Activated CD8-positive, alpha-beta T cell treated with anti-CD3 and anti-CD28 coated beads for 36 hours (primary cell): ENCODE results near the gene CCDC183. TPM values are rescaled to one million over a fixed set of nuclear protein-coding genes. Genes with fewer than 3 reads are reported as not detected.

Experiments used
- ATAC-seq: fragments of 200-7000 bp; cut with Tn5 transposase; one replicate; pipeline ENCODE4 v1.10.0; 2021; ENCODE audit warnings: mild to moderate bottlenecking, moderate library complexity
- CTCF ChIA-PET: fragments of 350-600 bp; sonication (Branson Sonifier 250); formaldehyde crosslinking; loops from one replicate; lab custom pipeline; 2021; ENCODE audit warnings: antibody characterized with exemption; lab: Charles Lee
- POLR2A ChIA-PET: fragments of 350-600 bp; sonication (Branson Sonifier 250); formaldehyde crosslinking; loops from one replicate; lab custom pipeline; 2021; ENCODE audit warnings: antibody characterized with exemption; lab: Charles Lee
- DNase-seq: peaks from one replicate; pipeline ENCODE4 v3.0.0-alpha.2; 2020
- H3K27ac Mint-ChIP-seq: one replicate; pipeline ENCODE4 v1.8.0; 2021; ENCODE audit warnings: mild to moderate bottlenecking, mixed read lengths
- H3K27me3 Mint-ChIP-seq: one replicate; pipeline ENCODE4 v1.8.0; 2021; ENCODE audit warnings: mixed read lengths
- H3K36me3 Mint-ChIP-seq: one replicate; pipeline ENCODE4 v1.8.0; 2021; ENCODE audit warnings: low read depth, mixed read lengths
- H3K4me1 Mint-ChIP-seq: one replicate; pipeline ENCODE4 v1.8.0; 2021; ENCODE audit warnings: low read depth, mixed read lengths
- H3K4me3 Mint-ChIP-seq: one replicate; pipeline ENCODE4 v1.8.0; 2021; ENCODE audit warnings: mild to moderate bottlenecking, moderate library complexity, mixed read lengths
- H3K9me3 Mint-ChIP-seq: one replicate; pipeline ENCODE4 v1.8.0; 2021; ENCODE audit warnings: mixed read lengths
- intact Hi-C: fragments of 100-400 bp; cut with micrococcal nuclease; formaldehyde crosslinking; loops from one replicate; pipeline ENCODE4 v1.10.0; 2022
- total RNA-seq, 2 experiments: library from RNA; stranded (reverse); gene quantifications; one replicate each; pipeline ENCODE4 v1.2.3, GENCODE V29; 2021
- TF ChIP-seq, protein P1 (sequence below): fragments of 200-600 bp; IDR thresholded peaks from one replicate; pipeline ENCODE4 v1.8.0; 2022; ENCODE audit warnings: antibody characterized with exemption, mild to moderate bottlenecking

The CCDC183 gene
- total RNA-seq, 2 experiments from 2014 or later: 0.20 to 0.34 TPM

DNA sequence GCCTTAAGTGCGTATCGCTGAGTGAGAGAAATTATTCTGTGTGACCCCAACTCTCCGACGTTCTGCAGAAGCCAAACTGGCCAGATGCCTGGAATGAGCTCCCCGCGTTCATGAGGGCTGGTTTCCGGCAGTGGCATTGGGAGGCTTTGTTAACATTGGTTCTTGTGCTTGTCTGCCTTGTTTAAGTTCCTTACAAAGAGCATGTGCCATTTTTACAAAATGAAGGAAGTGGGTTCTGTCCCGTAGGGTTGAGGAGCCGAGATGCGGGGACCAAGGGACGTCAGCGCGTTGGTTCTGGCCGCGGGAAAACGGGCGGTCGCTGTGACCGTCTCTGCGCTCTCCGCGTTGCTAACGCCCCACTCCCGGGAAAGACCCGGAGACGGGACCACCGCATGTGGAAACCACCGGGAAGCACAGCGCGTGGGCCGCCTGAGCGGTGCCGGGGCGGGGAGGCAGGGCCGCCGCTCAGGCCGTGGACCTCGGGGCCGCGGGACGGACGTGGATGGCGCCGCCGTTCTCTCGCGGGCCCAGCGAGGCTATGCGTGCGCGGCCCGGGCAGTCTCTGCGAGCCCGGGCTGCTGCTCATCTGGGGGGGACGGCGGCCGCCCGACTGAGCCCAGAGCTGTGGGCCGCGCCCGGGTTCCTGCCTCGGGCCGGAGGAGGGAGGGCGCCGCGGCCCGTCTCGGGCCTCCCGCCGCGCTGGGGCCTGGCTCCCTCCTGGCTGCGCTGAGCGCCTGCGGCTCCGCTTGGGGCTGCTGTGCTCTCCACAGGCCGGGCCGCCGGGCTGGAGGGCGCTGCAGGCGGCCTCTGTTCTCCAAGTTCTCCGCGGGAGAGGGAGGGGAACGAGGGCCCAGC lies 25.1 kb downstream of the CCDC183 start:
- ATAC-seq (no peak), DNase-seq (no peak)
- POLR2A ChIA-PET: interaction anchor here (0.7 kb wide), 1 partner anchor 12 kb away, joined by 3 read pairs; no protein-coding TSS in a partner anchor
- H3K27me3 Mint-ChIP-seq: no peaks in the 10 kb centered on the region
- TF ChIP-seq, protein P1, sequence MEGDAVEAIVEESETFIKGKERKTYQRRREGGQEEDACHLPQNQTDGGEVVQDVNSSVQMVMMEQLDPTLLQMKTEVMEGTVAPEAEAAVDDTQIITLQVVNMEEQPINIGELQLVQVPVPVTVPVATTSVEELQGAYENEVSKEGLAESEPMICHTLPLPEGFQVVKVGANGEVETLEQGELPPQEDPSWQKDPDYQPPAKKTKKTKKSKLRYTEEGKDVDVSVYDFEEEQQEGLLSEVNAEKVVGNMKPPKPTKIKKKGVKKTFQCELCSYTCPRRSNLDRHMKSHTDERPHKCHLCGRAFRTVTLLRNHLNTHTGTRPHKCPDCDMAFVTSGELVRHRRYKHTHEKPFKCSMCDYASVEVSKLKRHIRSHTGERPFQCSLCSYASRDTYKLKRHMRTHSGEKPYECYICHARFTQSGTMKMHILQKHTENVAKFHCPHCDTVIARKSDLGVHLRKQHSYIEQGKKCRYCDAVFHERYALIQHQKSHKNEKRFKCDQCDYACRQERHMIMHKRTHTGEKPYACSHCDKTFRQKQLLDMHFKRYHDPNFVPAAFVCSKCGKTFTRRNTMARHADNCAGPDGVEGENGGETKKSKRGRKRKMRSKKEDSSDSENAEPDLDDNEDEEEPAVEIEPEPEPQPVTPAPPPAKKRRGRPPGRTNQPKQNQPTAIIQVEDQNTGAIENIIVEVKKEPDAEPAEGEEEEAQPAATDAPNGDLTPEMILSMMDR: no peak
- H3K27ac Mint-ChIP-seq: no peak overlapping the region
- intact Hi-C loops: no loop called here
- H3K4me3 Mint-ChIP-seq: no peak overlapping the region
- CTCF ChIA-PET: interaction anchor here (0.7 to 1.2 kb wide), 2 partner anchors 13 to 21 kb away, joined by 3 to 4 read pairs; partner anchors contain the start of genes AJM1 and RABL6
- peaks cover 8% of the 10 kb centered on the region for H3K36me3 Mint-ChIP-seq
- no peaks in the 10 kb centered on the region for H3K9me3 Mint-ChIP-seq
- peaks cover 8% of the 10 kb centered on the region for H3K4me1 Mint-ChIP-seq

DNA sequence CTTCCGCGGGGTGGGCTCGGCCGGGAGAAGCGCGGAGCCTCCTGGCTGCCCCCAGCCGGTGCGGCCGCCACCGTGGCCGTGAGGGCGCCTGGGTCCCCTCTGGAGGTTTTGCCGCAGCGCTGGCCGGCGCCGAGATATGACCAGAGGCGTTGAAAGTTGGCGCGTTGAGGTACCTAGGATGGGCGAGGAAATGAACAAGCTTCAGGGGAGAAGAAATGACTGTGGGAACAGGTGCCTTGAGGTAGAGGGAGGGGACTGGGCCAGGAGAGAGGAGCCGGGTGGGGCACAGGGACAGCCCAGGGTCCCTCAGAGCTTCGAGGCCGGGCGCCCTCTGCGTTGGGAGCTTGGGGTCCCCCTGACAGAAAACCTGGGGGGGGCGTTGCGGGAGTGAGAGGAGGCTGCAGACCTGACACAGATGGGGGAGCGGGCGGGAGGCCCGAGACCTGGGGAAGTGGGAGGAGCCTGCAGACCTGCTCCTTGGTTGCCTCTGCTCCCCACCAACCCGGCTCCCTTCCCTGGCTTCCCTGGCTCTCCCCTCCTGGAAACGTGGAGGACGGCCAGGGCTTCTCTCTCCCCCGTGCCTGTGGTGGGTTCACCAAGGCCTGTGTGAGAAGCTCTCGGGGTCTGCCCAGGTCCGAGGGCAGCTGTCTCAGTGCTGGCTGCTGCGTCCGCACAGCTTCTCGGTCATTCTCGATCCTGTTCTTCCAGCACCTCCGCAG lies 25.8 kb downstream of the CCDC183 start:
- H3K27me3 Mint-ChIP-seq: no peaks in the 10 kb centered on the region
- no peak overlapping the region for H3K4me3 Mint-ChIP-seq
- no peak for DNase-seq
- TF ChIP-seq, protein P1: no peak
- no peaks in the 10 kb centered on the region for H3K9me3 Mint-ChIP-seq
- no peak overlapping the region for H3K27ac Mint-ChIP-seq
- ChIA-PET POLR2A (interaction anchor here (0.7 to 0.8 kb wide), 2 partner anchors 12 to 13 kb away, joined by 3 read pairs; no protein-coding TSS in a partner anchor), CTCF (interaction anchor here (2.7 kb wide), 1 partner anchor 20 kb away, joined by 8 read pairs; the partner anchor contains the start of gene AJM1)
- H3K4me1 Mint-ChIP-seq: peaks cover 7% of the 10 kb centered on the region
- ATAC-seq: no peak
- intact Hi-C loops: no loop called here
- peaks cover 7% of the 10 kb centered on the region for H3K36me3 Mint-ChIP-seq

DNA sequence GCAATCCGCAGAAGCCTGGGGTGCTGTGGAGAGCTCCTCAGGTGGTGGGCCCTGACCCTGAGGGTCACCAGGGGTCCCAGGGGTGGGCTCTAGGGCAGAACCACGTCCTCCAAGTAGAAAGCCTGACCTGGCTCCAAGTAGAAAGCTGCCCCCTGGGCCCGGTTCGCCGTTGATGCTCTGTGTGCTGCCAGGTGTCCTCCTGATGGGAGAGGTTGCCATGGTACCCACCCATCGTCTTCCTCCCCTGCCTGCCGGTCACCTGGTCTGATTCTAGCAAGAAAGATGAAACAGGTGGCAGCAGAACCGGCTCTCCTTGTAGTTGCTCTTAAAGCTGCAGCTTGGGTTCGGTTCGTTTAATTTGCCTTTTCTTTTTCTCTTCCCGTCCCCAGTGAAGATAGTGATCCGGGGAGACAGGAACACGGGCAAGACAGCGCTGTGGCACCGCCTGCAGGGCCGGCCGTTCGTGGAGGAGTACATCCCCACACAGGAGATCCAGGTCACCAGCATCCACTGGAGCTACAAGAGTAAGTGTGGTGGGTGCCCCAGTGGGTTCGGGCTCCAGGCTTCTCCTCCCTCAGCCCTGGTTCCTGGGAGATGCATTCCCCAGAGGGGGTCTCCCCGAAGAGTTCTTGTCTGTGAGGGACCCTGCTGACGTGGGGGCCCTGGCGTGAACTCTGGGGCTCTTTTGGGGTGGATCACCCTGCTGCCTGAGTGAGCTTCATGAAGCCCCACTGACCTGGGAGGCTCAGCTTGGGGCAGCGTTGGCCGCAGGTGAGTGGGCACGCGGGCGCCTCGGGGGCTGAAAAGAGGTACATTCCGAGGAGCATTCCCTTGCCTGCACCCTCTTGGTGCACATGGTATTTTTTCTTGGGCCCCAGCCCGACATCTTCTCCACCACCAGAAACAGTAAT lies 27.3 kb downstream of the CCDC183 start:
- H3K36me3 Mint-ChIP-seq: peaks cover 5% of the 10 kb centered on the region
- ChIA-PET POLR2A (interaction anchor here (0.8 to 1.2 kb wide), 3 partner anchors 13 to 121 kb away, joined by 3 to 4 read pairs (median 3); partner anchors contain the start of gene FBXW5), CTCF (interaction anchor here (0.7 to 2.7 kb wide), 3 partner anchors 10 to 19 kb away, joined by 3 to 8 read pairs (median 5); partner anchors contain the start of gene AJM1)
- H3K9me3 Mint-ChIP-seq: no peaks in the 10 kb centered on the region
- ATAC-seq (no peak), DNase-seq (no peak)
- peaks cover 5% of the 10 kb centered on the region for H3K4me1 Mint-ChIP-seq
- intact Hi-C loops: no loop called here
- TF ChIP-seq, protein P1: no peak
- no peak overlapping the region for H3K4me3 Mint-ChIP-seq
- H3K27me3 Mint-ChIP-seq: no peaks in the 10 kb centered on the region
- H3K27ac Mint-ChIP-seq: no peak overlapping the region

DNA sequence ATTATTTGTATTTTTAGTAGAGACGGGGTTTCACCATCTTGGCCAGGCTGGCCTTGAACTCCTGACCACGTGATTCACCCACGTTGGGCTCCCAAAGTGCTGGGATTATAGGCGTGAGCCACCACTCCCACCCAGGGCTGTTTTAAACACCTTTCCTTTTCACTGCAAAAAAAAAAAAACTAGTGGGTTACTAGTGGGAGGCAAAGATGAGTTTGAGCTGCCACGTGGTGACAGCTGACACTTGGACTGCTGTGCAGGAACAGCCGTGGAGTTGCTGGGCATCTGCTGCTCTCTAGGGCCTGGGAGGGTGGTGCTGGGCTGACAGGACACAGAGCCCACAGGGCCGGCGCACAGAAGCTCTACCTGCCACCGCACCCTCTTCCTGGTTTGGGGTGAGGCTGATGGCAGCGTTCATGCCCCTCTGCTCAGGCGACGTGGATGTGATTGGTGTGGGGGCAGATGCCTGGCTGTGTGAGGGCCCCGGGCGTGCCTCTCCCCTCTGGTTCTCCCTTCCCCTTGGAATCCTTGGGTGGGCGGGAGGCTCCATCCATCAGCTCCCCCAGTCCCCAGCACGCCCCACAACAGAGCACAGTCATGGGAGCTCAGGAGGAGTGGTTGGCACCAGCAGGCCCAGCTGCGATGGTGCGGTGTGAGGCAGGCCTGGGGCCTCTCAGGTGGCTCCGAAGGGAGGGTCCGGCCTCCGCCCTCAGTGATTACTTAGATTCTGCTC lies 28.5 kb downstream of the CCDC183 start:
- CTCF ChIA-PET: interaction anchor here (2.7 kb wide), 1 partner anchor 17 kb away, joined by 8 read pairs; the partner anchor contains the start of gene AJM1
- Mint-ChIP-seq H3K27ac (no peak overlapping the region), H3K4me1 (peaks cover 5% of the 10 kb centered on the region), H3K27me3 (no peaks in the 10 kb centered on the region), H3K4me3 (no peak overlapping the region), H3K9me3 (no peaks in the 10 kb centered on the region), H3K36me3 (peaks cover 6% of the 10 kb centered on the region)
- TF ChIP-seq, protein P1: no peak
- DNase-seq (no peak), ATAC-seq (no peak)
- intact Hi-C loops: no loop called here
- POLR2A ChIA-PET: interaction anchor here (0.6 to 1.2 kb wide), 2 partner anchors 120 to 247 kb away, joined by 4 read pairs; partner anchors contain the start of gene FBXW5
